IPS DF 6.9 (cell line): ENCODE data around the gene IGFBP3.

Source experiments
- DNase-seq: peaks from one replicate; pipeline ENCODE4 v3.0.0-alpha.2; 2013; ENCODE audit warnings: low read depth, low spot score
- H3K27ac ChIP-seq: one replicate; pipeline ENCODE4 v1.5.1; 2013; ENCODE audit warnings: low read length, control low read depth
- H3K27me3 ChIP-seq: 2 replicates; pipeline ENCODE4 v1.6.1; 2013; ENCODE audit warnings: mild to moderate bottlenecking, low read length; ENCODE audit not compliant: control insufficient read depth, insufficient read depth
- H3K36me3 ChIP-seq: 2 replicates; pipeline ENCODE4 v1.6.1; 2013; ENCODE audit warnings: low read length; ENCODE audit not compliant: control insufficient read depth, insufficient read depth
- H3K4me1 ChIP-seq: 2 replicates; pipeline ENCODE4 v1.6.1; 2013; ENCODE audit warnings: low read length; ENCODE audit not compliant: control insufficient read depth, insufficient read depth
- H3K4me3 ChIP-seq: 2 replicates; pipeline ENCODE4 v1.5.1; 2013; ENCODE audit warnings: mild to moderate bottlenecking, low read length
- H3K9me3 ChIP-seq: 2 replicates; pipeline ENCODE4 v1.6.1; 2013; ENCODE audit warnings: low read length, inconsistent platforms; ENCODE audit not compliant: control insufficient read depth, insufficient read depth
- WGBS: extraction: QIAGEN DNeasy Blood & Tissue Kit; methylation state at CpG from one replicate; pipeline ENCODE4 v1.1.7; 2013; ENCODE audit warnings: mixed read lengths, missing lambda C conversion rate; ENCODE audit not compliant: insufficient read length, insufficient coverage; 5-methylcytosine and 5-hydroxymethylcytosine counted together

IGFBP3 gene

GRCh38 chr7:45923290-45923689, 2.2 kb upstream of the IGFBP3 start:
- no CpG with 5 or more reads among the region's 9 CpGs for WGBS
- Histone ChIP-seq H3K27me3 (peaks cover 22% of the 10 kb centered on the region), H3K36me3 (no peaks in the 10 kb centered on the region), H3K4me3 (no peak overlapping the region), H3K27ac (no peak overlapping the region), H3K9me3 (no peaks in the 10 kb centered on the region), H3K4me1 (peaks cover 4% of the 10 kb centered on the region; the same call in 1 of the 2 replicates)
- DNase-seq = no peak

DNA sequence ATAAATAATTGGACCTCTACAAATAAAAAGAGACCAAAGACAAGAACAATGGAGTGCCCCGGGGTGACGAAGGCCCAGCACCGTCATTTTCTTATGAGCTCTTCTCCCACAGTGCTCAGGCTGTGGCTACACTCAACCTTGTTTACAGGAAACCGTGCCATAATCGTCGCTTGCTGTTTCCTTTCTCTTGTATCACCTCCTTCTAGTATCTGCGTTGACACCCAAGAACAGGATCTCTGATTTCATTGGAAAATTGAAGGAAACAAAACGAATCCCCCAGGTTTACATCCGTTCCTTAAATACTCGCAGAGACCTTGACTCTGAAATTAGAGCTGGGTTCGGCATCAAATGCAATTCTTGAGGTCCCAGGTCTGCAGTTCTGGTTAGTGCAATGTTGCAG, 1.7 kb upstream of the IGFBP3 start:
- Histone ChIP-seq H3K4me1 (peaks cover 4% of the 10 kb centered on the region; the same call in 1 of the 2 replicates), H3K27me3 (peaks cover 25% of the 10 kb centered on the region), H3K4me3 (no peak overlapping the region; the same call in 1 of the 2 replicates), H3K36me3 (no peaks in the 10 kb centered on the region), H3K27ac (no peak overlapping the region), H3K9me3 (no peaks in the 10 kb centered on the region)
- no peak for DNase-seq
- WGBS = no CpG with 5 or more reads among the region's 11 CpGs

DNA sequence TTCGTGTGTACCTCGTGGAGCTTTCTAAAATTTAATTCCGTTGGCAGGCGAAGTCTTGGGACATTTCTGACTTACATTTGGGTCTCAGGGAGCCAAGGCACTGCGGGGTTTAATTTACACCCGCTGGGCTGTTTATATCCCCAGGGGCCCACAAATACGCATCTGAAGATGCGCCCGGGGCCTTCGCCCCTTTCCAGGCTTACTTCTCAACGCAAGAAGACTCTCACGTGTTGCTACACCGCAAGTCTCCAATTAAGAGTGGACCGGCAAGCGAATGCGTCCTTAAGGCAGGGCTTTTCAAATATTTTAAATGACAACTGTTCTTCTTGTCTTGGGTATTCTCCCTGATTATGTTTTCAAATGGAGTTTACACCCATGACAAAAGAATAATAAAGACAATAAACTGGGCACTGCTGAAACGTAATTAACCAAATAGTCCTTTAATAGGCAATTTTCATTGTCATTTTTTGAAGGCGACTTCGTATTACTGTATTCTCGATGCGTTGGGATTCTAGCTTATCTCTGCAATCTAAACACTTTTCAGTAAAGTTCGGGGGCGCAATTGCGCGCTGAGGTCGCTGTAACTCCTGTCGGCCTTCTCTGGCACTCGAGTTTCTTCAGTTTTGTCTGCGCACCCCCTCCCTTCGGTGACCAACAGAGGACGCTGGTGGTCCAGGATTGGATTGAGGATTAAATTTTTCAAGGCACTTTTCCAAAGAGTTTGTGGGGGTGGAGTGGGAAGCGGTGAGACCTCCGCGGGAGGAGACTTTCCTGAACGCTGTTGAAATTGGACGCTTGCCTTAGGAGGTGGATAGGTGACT, 837 bp upstream of the IGFBP3 start:
- H3K4me1 ChIP-seq = peaks cover 4% of the 10 kb centered on the region; the same call in 1 of the 2 replicates

GRCh38 chr7:45921381-45921698, 268 bp upstream of the IGFBP3 start:
- Histone ChIP-seq H3K4me3 (peak overlapping the region; percentile 65; the same call in 1 of the 2 replicates), H3K4me1 (peaks cover 4% of the 10 kb centered on the region; the same call in 1 of the 2 replicates), H3K27me3 (peaks cover 27% of the 10 kb centered on the region)

More for the DNA sequence above, 837 bp upstream of the IGFBP3 start:
- Histone ChIP-seq H3K36me3 (no peaks in the 10 kb centered on the region), H3K27me3 (peaks cover 27% of the 10 kb centered on the region), H3K27ac (no peak overlapping the region), H3K4me3 (peak overlapping the region; percentile 65; the same call in 1 of the 2 replicates), H3K9me3 (no peaks in the 10 kb centered on the region)
- DNase-seq = peak; percentile 66
- WGBS = no CpG with 5 or more reads among the region's 36 CpGs

DNA sequence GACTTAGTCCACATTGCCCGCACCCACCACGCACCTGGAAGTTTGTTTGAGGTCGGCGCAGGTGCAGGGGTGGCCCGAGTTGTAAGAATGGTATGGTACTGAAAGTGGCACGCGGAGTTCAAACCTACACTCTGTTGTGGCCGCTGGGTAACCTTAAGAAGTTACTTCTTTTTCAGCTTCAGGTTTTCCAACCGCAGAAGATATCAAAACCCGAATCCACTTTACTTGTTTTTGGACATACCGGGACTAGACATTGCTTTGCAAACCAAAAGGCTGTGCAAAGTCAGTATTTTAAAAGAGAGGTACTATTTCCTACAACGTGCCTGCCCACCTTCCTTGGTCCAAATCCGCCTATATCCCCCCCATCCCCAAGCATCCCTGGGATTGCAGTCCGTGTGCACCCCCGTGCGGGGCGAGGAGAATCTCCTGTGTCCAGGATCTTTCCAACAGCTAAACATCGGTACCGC, 1.0 kb downstream of the IGFBP3 start:
- H3K36me3 ChIP-seq = no peaks in the 10 kb centered on the region
- no peak for DNase-seq
- peaks cover 4% of the 10 kb centered on the region; the same call in 1 of the 2 replicates for H3K4me1 ChIP-seq
- no CpG with 5 or more reads among the region's 19 CpGs for WGBS
- no peaks in the 10 kb centered on the region for H3K9me3 ChIP-seq
- peaks cover 27% of the 10 kb centered on the region for H3K27me3 ChIP-seq
- peak overlapping the region; percentile 65; the same call in 1 of the 2 replicates for H3K4me3 ChIP-seq
- H3K27ac ChIP-seq = no peak overlapping the region

More at GRCh38 chr7:45921381-45921698, 268 bp upstream of the IGFBP3 start:
- Histone ChIP-seq H3K36me3 (no peaks in the 10 kb centered on the region), H3K9me3 (no peaks in the 10 kb centered on the region), H3K27ac (no peak overlapping the region)
- no peak for DNase-seq
- no CpG with 5 or more reads among the region's 31 CpGs for WGBS

GRCh38 chr7:45919231-45919784, 1.8 kb downstream of the IGFBP3 start:
- Histone ChIP-seq H3K36me3 (no peaks in the 10 kb centered on the region), H3K4me1 (peaks cover 4% of the 10 kb centered on the region; the same call in 1 of the 2 replicates), H3K4me3 (no peak overlapping the region), H3K9me3 (no peaks in the 10 kb centered on the region), H3K27ac (no peak overlapping the region), H3K27me3 (peaks cover 27% of the 10 kb centered on the region)
- WGBS = no CpG with 5 or more reads among the region's 9 CpGs
- no peak for DNase-seq

DNA sequence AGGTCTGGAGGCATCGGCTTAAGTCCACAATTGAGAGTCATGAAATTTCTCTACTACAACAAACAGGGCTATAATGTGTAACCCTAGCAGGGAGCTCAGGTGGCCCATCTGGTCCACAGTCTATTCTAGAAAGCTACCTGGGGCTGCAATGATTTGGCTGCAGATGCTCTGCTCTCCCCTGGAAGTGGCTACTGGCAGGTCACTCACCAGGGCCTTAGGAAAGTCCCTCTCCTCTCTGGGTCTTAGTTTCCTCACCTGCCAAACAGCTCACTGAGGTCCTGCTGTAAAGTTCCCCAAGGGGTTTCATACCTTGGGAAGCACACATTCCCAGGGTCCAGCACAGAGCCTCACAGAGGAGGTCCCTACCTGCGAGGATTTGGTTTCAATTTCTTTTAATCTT, 2.5 kb downstream of the IGFBP3 start:
- Histone ChIP-seq H3K9me3 (no peaks in the 10 kb centered on the region), H3K27ac (no peak overlapping the region), H3K4me3 (no peak overlapping the region), H3K36me3 (no peaks in the 10 kb centered on the region), H3K4me1 (peaks cover 1% of the 10 kb centered on the region; the same call in 1 of the 2 replicates), H3K27me3 (peaks cover 27% of the 10 kb centered on the region)
- WGBS = no CpG with 5 or more reads among the region's 2 CpGs
- DNase-seq = no peak

DNA sequence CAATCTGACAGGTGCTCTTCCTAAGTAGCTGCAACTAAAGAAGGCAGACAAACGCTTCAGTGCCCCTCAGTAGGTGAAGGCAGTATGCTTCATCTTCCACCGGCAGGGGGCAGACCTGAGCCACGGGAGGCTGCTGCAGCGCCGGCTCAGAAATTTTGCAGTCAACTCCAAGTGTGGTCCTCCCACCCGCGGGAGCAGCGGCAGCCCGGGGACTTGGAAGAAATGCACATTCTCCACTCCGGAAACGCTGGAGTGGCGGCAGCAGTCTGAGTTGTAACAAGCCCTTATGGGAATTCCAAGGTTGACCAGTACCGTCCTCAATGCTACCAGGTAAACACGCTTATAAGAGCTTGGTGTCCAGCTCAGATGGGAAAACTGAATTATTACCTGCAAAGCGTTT, 3.4 kb downstream of the IGFBP3 start:
- Histone ChIP-seq H3K4me3 (no peak overlapping the region), H3K27ac (no peak overlapping the region), H3K27me3 (peaks cover 27% of the 10 kb centered on the region), H3K4me1 (peaks cover 1% of the 10 kb centered on the region; the same call in 1 of the 2 replicates), H3K9me3 (no peaks in the 10 kb centered on the region), H3K36me3 (no peaks in the 10 kb centered on the region)
- WGBS = no CpG with 5 or more reads among the region's 15 CpGs
- no peak for DNase-seq

DNA sequence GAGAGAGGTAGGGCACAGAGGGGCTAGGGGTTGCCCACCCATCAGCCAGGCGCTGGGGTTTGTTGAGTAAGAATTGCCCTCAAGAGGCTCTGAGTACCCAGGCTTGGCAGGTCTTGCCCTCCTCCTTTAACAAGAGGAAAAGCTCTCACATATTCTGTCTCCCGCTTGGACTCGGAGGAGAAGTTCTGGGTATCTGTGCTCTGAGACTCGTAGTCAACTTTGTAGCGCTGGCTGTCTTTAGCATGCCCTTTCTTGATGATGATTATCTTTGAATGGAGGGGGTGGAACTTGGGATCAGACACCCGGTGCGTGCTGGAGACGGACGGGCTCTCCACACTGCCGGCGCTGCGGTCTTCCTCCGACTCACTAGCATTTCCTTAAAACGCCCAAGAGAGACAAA, 4.0 kb downstream of the IGFBP3 start:
- peaks cover 27% of the 10 kb centered on the region for H3K27me3 ChIP-seq
- no peak for DNase-seq
- no peaks in the 10 kb centered on the region for H3K36me3 ChIP-seq
- H3K4me3 ChIP-seq = no peak overlapping the region
- no peak overlapping the region for H3K27ac ChIP-seq
- H3K9me3 ChIP-seq = no peaks in the 10 kb centered on the region
- no CpG with 5 or more reads among the region's 14 CpGs for WGBS
- H3K4me1 ChIP-seq = peaks cover 1% of the 10 kb centered on the region; the same call in 1 of the 2 replicates

GRCh38 chr7:45915606-45916005, 5.5 kb downstream of the IGFBP3 start:
- Histone ChIP-seq H3K4me3 (no peak overlapping the region), H3K36me3 (no peaks in the 10 kb centered on the region), H3K27ac (no peak overlapping the region), H3K9me3 (no peaks in the 10 kb centered on the region), H3K27me3 (peaks cover 22% of the 10 kb centered on the region), H3K4me1 (no peaks in the 10 kb centered on the region; the same call in 1 of the 2 replicates)
- no peak for DNase-seq
- no CpG with 5 or more reads among the region's 3 CpGs for WGBS
